C4-2B (cell line): ENCODE results near the gene SGMS2.

Experiments
- ZFX ChIP-seq: fragments of 450-650 bp; IDR thresholded peaks from 2 replicates; pipeline ENCODE4 v1.6.1; 2017
- TF ChIP-seq, protein P1 (sequence below): fragments of 450-650 bp; conservative IDR thresholded peaks from 2 replicates; pipeline ENCODE4 v1.5.1; 2017; ENCODE audit warnings: mild to moderate bottlenecking

DNA sequence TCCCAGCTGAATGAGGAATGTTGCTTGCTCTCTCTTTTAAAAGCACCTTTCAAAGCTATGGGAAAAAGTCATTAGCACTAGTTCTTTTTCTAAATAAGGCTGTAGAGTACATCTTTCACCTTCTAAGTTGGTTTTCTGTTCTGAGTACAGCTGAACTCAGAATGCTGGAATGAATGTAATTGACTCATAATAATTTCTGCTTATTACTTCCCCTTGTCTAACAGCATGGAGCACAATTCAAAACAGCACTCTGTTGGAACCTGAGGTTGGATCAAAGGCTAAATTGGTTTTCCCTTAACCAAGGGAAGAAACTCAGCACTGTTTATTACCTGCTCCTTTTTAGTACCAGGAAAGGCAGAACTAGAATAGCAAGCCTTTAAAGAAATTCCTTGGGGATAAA, 73.1 kb downstream of the SGMS2 start:
- TF ChIP-seq, protein P1, sequence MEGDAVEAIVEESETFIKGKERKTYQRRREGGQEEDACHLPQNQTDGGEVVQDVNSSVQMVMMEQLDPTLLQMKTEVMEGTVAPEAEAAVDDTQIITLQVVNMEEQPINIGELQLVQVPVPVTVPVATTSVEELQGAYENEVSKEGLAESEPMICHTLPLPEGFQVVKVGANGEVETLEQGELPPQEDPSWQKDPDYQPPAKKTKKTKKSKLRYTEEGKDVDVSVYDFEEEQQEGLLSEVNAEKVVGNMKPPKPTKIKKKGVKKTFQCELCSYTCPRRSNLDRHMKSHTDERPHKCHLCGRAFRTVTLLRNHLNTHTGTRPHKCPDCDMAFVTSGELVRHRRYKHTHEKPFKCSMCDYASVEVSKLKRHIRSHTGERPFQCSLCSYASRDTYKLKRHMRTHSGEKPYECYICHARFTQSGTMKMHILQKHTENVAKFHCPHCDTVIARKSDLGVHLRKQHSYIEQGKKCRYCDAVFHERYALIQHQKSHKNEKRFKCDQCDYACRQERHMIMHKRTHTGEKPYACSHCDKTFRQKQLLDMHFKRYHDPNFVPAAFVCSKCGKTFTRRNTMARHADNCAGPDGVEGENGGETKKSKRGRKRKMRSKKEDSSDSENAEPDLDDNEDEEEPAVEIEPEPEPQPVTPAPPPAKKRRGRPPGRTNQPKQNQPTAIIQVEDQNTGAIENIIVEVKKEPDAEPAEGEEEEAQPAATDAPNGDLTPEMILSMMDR, result no peak
- TF ChIP-seq ZFX, result no peak
